Esophagus muscularis mucosa (tissue), 4 donors: ENCODE data around the gene GPR157. TPM values are rescaled to one million over a fixed set of nuclear protein-coding genes. Genes with fewer than 3 reads are reported as not detected.
"Not testable (repeated sequence)": the region's sequence is repeated elsewhere in the genome, so short reads cannot be mapped to it uniquely, and the experiment has no call there.

ENCODE experiments used
- DNase-seq: peaks from one replicate; pipeline ENCODE4 v3.0.0-alpha.2; 2017; ENCODE audit errors: extremely low spot score
- H3K27ac ChIP-seq, 4 donors: fragments of 200-600 bp; sonication (generic); replicated peaks in 1 of 4; 1 replicate in 3 of 4; 2 replicates in 1 of 4; pipeline ENCODE4 v1.5.1; 2016 to 2019; ENCODE audit warnings: mild to moderate bottlenecking in 1 of 4
- H3K27me3 ChIP-seq, 4 donors: fragments of 200-600 bp; sonication (generic); one replicate each; pipeline versions ENCODE4 v1.5.1 to v1.6.0; 2016 to 2019
- H3K36me3 ChIP-seq, 4 donors: fragments of 200-600 bp; sonication (generic); one replicate each; pipeline ENCODE4 v1.5.1; 2016 to 2019
- H3K4me1 ChIP-seq, 4 donors: fragments of 200-600 bp; sonication (generic); one replicate each; pipeline ENCODE4 v1.5.1; 2016 to 2019
- H3K4me3 ChIP-seq, 4 donors: fragments of 200-600 bp; sonication (generic); 1 replicate in 2 of 4; 2 replicates in 2 of 4; pipeline ENCODE4 v1.5.1; 2016 to 2019; ENCODE audit warnings: mild to moderate bottlenecking in 4 of 4, moderate library complexity in 1 of 4
- H3K9me3 ChIP-seq, 4 donors: fragments of 200-600 bp; sonication (generic); 1 replicate in 3 of 4; 2 replicates in 1 of 4; pipeline ENCODE4 v1.5.1; 2016 to 2019
- EP300 ChIP-seq: sonication (generic); formaldehyde crosslinking; IDR thresholded peaks from one replicate; pipeline ENCODE4 v1.6.1; 2017; ENCODE audit warnings: antibody characterized with exemption
- POLR2A ChIP-seq: fragments of 450-650 bp; IDR thresholded peaks from one replicate; pipeline ENCODE4 v1.6.1; 2017; ENCODE audit warnings: antibody characterized with exemption, moderate library complexity, mild to moderate bottlenecking, low read depth
- POLR2AphosphoS5 ChIP-seq, 2 donors: sonication (generic); formaldehyde crosslinking; IDR thresholded peaks; one replicate each; pipeline ENCODE4 v1.6.1; 2017; ENCODE audit warnings: antibody characterized with exemption in 2 of 2
- WGBS: methylation state at CpG from one replicate; pipeline ENCODE4 v1.1.5; 2018; 5-methylcytosine and 5-hydroxymethylcytosine counted together
- intact Hi-C: fragments of 100-400 bp; cut with DNase I; formaldehyde crosslinking; loops from one replicate; pipeline ENCODE4 v1.15.1; 2023
- total RNA-seq, 4 donors: library from RNA; depleted of rRNA; stranded (reverse); fragments of >200 nt; gene quantifications; one replicate each; pipeline versions ENCODE4 v1.1.0 to v1.2.1, GENCODE V29; 2016
- TF ChIP-seq, protein P1 (sequence below), 3 experiments: fragments of 200-600 bp in 2 of 3; fragments of 450-650 bp in 1 of 3; sonication (generic) in 2 of 3; IDR thresholded peaks; one replicate each; pipeline ENCODE4 v1.5.1; 2017 to 2019; ENCODE audit warnings: antibody characterized with exemption in 3 of 3, mild to moderate bottlenecking in 2 of 3, moderate library complexity in 1 of 3

GPR157 gene
- total RNA-seq, 4 donors from 2014 or later, result 2.5 to 8.4 (median 3.8) TPM

DNA sequence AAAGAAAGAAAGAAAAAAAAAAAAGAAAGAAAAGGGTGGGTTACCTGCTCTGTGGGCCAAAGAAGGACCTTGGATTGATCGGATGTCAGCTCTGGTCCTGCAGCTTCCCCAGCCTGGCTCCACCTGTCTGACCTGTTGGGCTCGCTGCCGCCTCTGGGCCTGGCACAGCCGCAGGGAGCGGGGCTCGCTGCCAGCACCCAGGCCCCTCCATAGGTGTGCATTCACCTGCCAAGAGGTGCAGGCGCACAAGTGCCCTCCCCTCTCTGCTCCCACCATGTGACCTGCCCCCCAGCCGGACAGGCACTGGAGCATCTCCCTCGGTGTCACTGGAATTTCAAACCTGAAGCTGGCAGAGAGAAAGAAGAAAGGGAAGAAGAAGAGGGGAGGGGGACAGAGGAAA lies 33.1 kb upstream of the GPR157 start:
- peaks cover 28 to 32% (median 29%) of the 10 kb centered on the region in 4 donors for H3K4me1 ChIP-seq
- H3K27ac ChIP-seq, result no peak overlapping the region
- H3K9me3 ChIP-seq, result no peaks in the 10 kb centered on the region
- no peaks in the 10 kb centered on the region for H3K36me3 ChIP-seq
- intact Hi-C loops, result no loop called here
- no peak for TF ChIP-seq POLR2A
- TF ChIP-seq, protein P1, sequence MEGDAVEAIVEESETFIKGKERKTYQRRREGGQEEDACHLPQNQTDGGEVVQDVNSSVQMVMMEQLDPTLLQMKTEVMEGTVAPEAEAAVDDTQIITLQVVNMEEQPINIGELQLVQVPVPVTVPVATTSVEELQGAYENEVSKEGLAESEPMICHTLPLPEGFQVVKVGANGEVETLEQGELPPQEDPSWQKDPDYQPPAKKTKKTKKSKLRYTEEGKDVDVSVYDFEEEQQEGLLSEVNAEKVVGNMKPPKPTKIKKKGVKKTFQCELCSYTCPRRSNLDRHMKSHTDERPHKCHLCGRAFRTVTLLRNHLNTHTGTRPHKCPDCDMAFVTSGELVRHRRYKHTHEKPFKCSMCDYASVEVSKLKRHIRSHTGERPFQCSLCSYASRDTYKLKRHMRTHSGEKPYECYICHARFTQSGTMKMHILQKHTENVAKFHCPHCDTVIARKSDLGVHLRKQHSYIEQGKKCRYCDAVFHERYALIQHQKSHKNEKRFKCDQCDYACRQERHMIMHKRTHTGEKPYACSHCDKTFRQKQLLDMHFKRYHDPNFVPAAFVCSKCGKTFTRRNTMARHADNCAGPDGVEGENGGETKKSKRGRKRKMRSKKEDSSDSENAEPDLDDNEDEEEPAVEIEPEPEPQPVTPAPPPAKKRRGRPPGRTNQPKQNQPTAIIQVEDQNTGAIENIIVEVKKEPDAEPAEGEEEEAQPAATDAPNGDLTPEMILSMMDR (IDR thresholded peaks at IDR 0.05), result no peak
- TF ChIP-seq POLR2AphosphoS5 (IDR thresholded peaks at IDR 0.05), result no peak
- DNase-seq, result no peak
- H3K27me3 ChIP-seq, result no peaks in the 10 kb centered on the region
- WGBS, result 91% methylated on average over 7 of the region's 9 CpGs
- no peak overlapping the region for H3K4me3 ChIP-seq

DNA sequence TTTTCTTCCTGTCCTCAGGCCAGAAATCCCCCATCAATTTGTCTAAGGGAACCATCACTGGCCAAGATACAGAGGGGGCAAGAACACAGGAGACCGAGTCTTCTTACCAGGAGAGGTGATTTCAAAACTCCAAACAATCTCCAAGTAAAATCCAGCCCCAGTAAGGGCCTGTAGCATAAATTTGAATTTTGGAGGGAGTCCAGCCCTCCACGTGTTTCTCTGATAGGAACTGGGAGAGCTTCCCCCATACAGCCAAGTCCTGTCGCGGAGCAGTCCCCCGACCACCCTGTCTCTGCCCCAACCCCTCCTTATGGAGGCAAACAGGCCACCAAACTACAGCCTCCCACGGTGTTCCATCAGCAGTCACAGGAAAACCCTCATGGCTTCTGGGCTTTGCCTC lies 32.4 kb upstream of the GPR157 start:
- H3K4me1 ChIP-seq, result peaks cover 28 to 32% (median 29%) of the 10 kb centered on the region in 4 donors
- WGBS, result 71% methylated on average over 6 of the region's 6 CpGs
- no peak for DNase-seq
- TF ChIP-seq, protein P1 (IDR thresholded peaks at IDR 0.05), result no peak
- no peaks in the 10 kb centered on the region for H3K9me3 ChIP-seq
- no peaks in the 10 kb centered on the region for H3K36me3 ChIP-seq
- no peak overlapping the region for H3K4me3 ChIP-seq
- H3K27me3 ChIP-seq, result no peaks in the 10 kb centered on the region
- no peak overlapping the region for H3K27ac ChIP-seq
- intact Hi-C loops, result no loop called here

DNA sequence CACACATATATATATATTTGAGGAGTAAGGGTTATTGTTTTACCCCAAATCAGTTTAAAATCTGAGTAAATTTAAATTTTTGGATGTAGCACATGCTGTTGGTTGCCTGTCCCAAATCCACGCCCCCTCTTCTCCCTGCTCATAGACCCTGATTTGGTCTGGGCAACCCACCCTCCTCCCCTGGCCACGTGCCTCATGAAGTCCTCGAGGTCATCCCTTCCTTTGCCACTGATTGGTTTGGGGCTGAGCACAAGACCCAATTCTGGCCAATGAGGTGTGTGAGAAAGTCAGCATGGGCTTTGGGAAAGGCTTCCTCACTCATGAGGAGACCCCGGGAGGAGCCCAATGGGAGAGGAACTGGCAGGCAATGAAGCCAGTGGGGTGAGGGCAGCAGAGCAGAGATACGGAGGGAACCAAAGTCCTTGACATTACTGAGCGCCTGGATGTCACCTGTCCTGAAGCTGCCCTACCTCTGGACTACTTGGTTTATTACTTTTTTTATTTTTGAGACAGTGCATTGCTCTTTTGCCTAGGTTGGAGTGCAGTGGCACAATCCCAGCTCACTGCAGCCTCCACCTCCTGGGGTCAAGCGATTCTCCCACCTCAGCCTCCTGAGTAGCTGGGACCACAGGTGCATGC lies 31.3 kb upstream of the GPR157 start:
- H3K27me3 ChIP-seq, result no peaks in the 10 kb centered on the region
- H3K36me3 ChIP-seq, result no peaks in the 10 kb centered on the region
- peaks cover 28 to 32% (median 29%) of the 10 kb centered on the region in 4 donors for H3K4me1 ChIP-seq
- intact Hi-C loops, result no loop called here
- DNase-seq, result no peak
- no peak overlapping the region for H3K4me3 ChIP-seq
- H3K9me3 ChIP-seq, result no peaks in the 10 kb centered on the region
- 89% methylated on average over 7 of the region's 7 CpGs for WGBS
- H3K27ac ChIP-seq, result no peak overlapping the region
- TF ChIP-seq POLR2AphosphoS5 (IDR thresholded peaks at IDR 0.05) (no peak), POLR2A (no peak), EP300 (no peak)
- TF ChIP-seq, protein P1 (IDR thresholded peaks at IDR 0.05), result no peak

DNA sequence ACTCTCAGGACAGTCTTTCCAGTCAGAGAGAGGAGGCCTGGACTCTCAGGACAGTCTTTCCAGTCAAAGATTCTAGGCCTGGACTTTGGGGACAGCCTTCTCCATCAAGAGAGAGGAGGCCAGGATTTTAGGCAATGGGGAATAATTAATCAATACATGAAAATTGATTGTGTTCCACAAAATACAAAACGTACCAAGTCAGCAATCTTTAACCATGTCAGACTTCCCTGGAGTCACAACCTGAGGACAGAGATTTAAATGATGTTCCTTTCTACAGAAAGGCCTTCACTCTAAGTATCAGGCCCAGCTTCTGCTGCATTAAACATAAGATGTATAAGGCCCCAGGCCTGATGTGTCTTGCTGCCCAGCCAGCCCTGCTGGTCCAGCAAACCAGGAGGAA lies 27.0 kb upstream of the GPR157 start:
- no peaks in the 10 kb centered on the region for H3K27me3 ChIP-seq
- TF ChIP-seq POLR2AphosphoS5 (IDR thresholded peaks at IDR 0.05), result no peak
- TF ChIP-seq POLR2A, result no peak
- TF ChIP-seq EP300, result no peak
- TF ChIP-seq, protein P1 (IDR thresholded peaks at IDR 0.05), result no peak
- no peak overlapping the region for H3K27ac ChIP-seq
- no peak overlapping the region for H3K4me3 ChIP-seq
- peaks cover 0 to 4% (median 0%) of the 10 kb centered on the region in 4 donors for H3K4me1 ChIP-seq
- no peak for DNase-seq
- intact Hi-C loops, result no loop called here
- H3K9me3 ChIP-seq, result no peaks in the 10 kb centered on the region
- WGBS, result 94% methylated on average over 1 of the region's 1 CpG
- H3K36me3 ChIP-seq, result peaks cover 0 to 4% (median 0%) of the 10 kb centered on the region in 4 donors

DNA sequence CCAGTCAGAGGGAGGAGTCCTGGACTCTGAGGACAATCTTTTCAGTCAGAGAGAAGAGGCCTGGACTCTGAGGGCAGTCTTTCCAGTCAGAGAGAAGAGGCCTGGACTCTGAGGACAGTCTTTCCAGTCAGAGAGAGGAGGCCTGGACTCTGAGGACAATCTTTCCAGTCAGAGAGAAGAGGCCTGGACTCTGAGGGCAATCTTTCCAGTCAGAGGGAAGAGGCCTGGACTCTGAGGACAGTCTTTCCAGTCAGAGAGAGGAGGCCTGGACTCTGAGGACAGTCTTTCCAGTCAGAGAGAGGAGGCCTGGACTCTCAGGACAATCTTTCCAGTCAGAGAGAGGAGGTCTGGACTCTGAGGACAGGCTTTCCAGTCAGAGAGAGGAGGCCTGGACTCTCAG lies 26.5 kb upstream of the GPR157 start:
- DNase-seq, H3K4me3 ChIP-seq, H3K27ac ChIP-seq, H3K27me3 ChIP-seq, intact Hi-C loops, H3K36me3 ChIP-seq, H3K9me3 ChIP-seq, H3K4me1 ChIP-seq: not testable (repeated sequence)
